ENCODE measurements around the gene TARBP2. TPM values are rescaled to one million over a fixed set of nuclear protein-coding genes. Genes with fewer than 3 reads are reported as not detected.

Gene TARBP2
- total RNA-seq, 1 experiment from 2014 or later, result 82.0 TPM

DNA sequence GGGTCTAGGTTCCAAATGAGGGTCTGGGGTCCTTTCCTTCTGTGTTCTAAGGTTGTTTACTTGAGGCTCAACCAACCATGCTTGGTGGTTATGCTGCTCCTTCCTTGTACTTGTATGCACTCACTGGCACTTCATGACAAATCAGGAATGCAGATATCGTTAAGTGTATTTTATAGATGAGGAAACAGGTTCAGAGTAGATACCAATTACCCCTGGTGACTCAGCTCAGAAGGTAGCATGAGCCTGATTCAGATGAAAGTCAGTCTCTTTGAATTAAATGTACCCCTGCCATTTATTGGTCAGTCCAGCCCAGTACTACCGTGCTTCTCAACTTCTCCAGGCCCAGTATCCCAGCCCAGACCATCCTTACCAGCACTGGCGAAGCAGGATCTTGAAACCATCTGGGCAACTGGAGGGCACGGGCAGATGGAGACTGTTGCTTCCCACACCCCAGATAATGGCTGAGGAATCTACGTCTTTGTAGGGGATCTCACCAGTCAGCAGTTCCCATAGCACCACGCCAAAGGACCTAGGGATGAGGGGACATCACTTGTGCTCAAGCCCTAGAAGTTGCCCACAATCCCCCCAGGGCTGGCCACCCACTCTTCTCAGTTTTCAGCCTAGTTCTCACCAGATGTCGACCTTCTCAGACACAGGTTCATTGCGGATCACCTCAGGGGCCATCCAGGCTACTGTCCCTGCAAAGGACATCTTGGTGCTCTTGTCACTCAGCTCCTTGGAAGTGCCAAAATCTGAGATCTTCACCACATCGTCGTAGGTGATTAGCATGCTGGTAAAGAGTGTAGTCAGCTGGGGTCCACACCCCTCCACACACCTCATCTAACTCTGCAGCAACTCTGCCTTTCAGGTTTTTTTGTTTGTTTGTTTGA lies 16.2 kb upstream of the TARBP2 start:
- H3K9me3 ChIP-seq (ENCODE audit: low read length), result no peaks in the 10 kb centered on the region
- H3K36me3 ChIP-seq (ENCODE audit: low read depth, low read length), result peaks cover 35% of the 10 kb centered on the region
- ChIA-PET CTCF (no interaction called here), POLR2A (ENCODE audit: unreplicated experiment) (no interaction called here)
- H2AFZ ChIP-seq (ENCODE audit: low read length), result no peak overlapping the region
- H3K4me1 ChIP-seq (ENCODE audit: insufficient read depth, low read length), result no peaks in the 10 kb centered on the region
- H3K4me3 ChIP-seq (ENCODE audit: low read length), result no peak overlapping the region
- H3K79me2 ChIP-seq (ENCODE audit: low read length), result no peaks in the 10 kb centered on the region
- no peak overlapping the region for H3K27ac ChIP-seq (ENCODE audit: low read length)
- intact Hi-C loops (cut with micrococcal nuclease), result no loop called here
- no peaks in the 10 kb centered on the region for H3K27me3 ChIP-seq (ENCODE audit: low read length)
- no peak overlapping the region for H3K4me2 ChIP-seq (ENCODE audit: low read length)
- no peaks in the 10 kb centered on the region for H3K9me2 ChIP-seq (replicated peaks; ENCODE audit: low read length)
- no peak overlapping the region for H3K9ac ChIP-seq (ENCODE audit: low read length)
- H3F3A ChIP-seq (ENCODE audit: low read length, unreplicated experiment), result peaks cover 16% of the 10 kb centered on the region
- DNase-seq (peak; percentile 54), ATAC-seq (peak; percentile 33)
- BruUV-seq (replicated peaks), result no TSS peak
- H4K20me1 ChIP-seq (ENCODE audit: low read length), result peaks cover 15% of the 10 kb centered on the region; the same call in 1 of the 2 replicates
- TF ChIP-seq EZH2 (IDR thresholded peaks at IDR 0.05; ENCODE audit: low read length, unreplicated experiment) (no peak), EZH2phosphoT487 (IDR thresholded peaks at IDR 0.05; ENCODE audit: borderline replicate concordance, low read length) (no peak)
- TF ChIP-seq, protein P1, sequence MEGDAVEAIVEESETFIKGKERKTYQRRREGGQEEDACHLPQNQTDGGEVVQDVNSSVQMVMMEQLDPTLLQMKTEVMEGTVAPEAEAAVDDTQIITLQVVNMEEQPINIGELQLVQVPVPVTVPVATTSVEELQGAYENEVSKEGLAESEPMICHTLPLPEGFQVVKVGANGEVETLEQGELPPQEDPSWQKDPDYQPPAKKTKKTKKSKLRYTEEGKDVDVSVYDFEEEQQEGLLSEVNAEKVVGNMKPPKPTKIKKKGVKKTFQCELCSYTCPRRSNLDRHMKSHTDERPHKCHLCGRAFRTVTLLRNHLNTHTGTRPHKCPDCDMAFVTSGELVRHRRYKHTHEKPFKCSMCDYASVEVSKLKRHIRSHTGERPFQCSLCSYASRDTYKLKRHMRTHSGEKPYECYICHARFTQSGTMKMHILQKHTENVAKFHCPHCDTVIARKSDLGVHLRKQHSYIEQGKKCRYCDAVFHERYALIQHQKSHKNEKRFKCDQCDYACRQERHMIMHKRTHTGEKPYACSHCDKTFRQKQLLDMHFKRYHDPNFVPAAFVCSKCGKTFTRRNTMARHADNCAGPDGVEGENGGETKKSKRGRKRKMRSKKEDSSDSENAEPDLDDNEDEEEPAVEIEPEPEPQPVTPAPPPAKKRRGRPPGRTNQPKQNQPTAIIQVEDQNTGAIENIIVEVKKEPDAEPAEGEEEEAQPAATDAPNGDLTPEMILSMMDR (conservative IDR thresholded peaks at IDR 0.05; ENCODE audit: low read depth, low read length), result no peak

DNA sequence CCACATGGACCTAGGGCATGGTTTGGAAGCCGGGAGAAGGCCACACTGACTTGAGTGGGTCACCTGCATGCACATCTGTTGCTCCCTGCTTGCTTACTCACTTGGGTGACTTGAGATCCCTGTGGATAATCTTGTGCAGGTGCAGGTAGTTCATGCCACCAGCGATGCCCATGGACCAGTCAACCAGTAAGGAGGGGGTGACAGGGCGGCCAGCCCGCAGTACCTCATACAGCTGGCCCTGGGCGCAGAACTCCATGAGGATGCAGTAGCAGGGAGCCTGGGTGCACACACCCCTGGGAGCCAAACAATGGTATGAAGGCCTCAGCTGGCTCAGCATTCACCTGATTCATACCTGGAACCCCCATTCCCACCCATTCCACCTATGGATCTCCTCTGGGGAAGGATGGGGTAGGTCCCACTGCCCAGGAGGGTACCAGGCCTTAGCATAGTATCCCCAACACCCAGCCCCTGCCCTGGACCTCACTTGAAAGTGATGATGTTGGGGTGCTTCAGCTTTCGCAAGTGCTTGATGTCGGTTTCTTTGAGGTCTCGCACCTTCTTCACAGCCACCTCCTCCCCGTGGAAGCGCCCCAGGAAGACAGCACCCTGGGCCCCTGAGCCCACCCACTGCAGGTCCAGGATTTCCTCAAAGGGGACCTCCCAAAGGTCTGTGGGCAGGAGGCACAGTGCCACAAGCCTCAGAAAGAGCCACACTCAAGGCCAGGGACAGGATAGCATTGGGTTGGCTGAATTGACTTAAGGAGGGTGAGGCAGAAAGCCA lies 14.9 kb upstream of the TARBP2 start:
- ATAC-seq (no peak), DNase-seq (no peak)
- ChIA-PET POLR2A (ENCODE audit: unreplicated experiment) (no interaction called here), CTCF (no interaction called here)
- H3K27me3 ChIP-seq (ENCODE audit: low read length), result no peaks in the 10 kb centered on the region
- H3K79me2 ChIP-seq (ENCODE audit: low read length), result no peaks in the 10 kb centered on the region
- H3K9me3 ChIP-seq (ENCODE audit: low read length), result no peaks in the 10 kb centered on the region
- intact Hi-C loops (cut with micrococcal nuclease), result no loop called here
- peaks cover 25% of the 10 kb centered on the region; the same call in 1 of the 2 replicates for H3K36me3 ChIP-seq (ENCODE audit: low read depth, low read length)
- no peak overlapping the region for H3K9ac ChIP-seq (ENCODE audit: low read length)
- H3K9me2 ChIP-seq (replicated peaks; ENCODE audit: low read length), result no peaks in the 10 kb centered on the region
- no peak overlapping the region for H3K4me2 ChIP-seq (ENCODE audit: low read length)
- H3F3A ChIP-seq (ENCODE audit: low read length, unreplicated experiment), result peaks cover 16% of the 10 kb centered on the region
- no peaks in the 10 kb centered on the region for H3K4me1 ChIP-seq (ENCODE audit: insufficient read depth, low read length)
- H2AFZ ChIP-seq (ENCODE audit: low read length), result no peak overlapping the region
- no peak overlapping the region for H3K27ac ChIP-seq (ENCODE audit: low read length)
- TF ChIP-seq, protein P1 (conservative IDR thresholded peaks at IDR 0.05; ENCODE audit: low read depth, low read length), result no peak
- TF ChIP-seq EZH2 (IDR thresholded peaks at IDR 0.05; ENCODE audit: low read length, unreplicated experiment), result no peak
- no peak for TF ChIP-seq EZH2phosphoT487 (IDR thresholded peaks at IDR 0.05; ENCODE audit: borderline replicate concordance, low read length)
- H3K4me3 ChIP-seq (ENCODE audit: low read length), result no peak overlapping the region
- 0 out of 2 replicates have a peak, but pooled peaks cover 9% of the 10 kb centered on the region for H4K20me1 ChIP-seq (ENCODE audit: low read length)
- no TSS peak for BruUV-seq (replicated peaks)

All from PC-3 (cell line).